HTERT RPE-1 (cell line): ENCODE data around the gene PCK1.

ENCODE experiments used
- in situ Hi-C: fragments of 300-500 bp; cut with MboI; formaldehyde crosslinking; loops from 4 replicates; pipeline ENCODE4 v1.14.3; 2020; ENCODE audit warnings: low sequenced_read_pairs

The PCK1 gene

DNA sequence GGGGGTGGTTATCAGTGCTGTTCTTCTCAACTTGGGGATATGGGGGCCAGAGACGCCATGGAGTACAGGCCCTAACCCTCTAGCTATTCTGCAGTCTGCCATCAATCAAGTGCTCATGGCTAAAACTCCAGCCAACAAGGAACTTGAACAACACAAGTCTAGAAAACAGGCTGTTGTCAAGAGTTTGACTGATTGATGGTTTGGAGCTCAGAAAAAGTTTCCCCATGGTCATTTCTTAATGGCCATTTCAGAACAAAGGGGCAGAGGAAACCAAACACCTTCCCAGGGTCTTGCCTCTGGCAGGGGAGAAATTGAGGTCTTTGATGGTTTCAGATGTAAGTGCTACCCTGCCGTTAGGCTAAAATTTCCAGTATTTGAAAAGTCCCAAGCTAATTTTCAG is 15.1 kb downstream of the PCK1 start:
- in situ Hi-C loops: no loop called here

DNA sequence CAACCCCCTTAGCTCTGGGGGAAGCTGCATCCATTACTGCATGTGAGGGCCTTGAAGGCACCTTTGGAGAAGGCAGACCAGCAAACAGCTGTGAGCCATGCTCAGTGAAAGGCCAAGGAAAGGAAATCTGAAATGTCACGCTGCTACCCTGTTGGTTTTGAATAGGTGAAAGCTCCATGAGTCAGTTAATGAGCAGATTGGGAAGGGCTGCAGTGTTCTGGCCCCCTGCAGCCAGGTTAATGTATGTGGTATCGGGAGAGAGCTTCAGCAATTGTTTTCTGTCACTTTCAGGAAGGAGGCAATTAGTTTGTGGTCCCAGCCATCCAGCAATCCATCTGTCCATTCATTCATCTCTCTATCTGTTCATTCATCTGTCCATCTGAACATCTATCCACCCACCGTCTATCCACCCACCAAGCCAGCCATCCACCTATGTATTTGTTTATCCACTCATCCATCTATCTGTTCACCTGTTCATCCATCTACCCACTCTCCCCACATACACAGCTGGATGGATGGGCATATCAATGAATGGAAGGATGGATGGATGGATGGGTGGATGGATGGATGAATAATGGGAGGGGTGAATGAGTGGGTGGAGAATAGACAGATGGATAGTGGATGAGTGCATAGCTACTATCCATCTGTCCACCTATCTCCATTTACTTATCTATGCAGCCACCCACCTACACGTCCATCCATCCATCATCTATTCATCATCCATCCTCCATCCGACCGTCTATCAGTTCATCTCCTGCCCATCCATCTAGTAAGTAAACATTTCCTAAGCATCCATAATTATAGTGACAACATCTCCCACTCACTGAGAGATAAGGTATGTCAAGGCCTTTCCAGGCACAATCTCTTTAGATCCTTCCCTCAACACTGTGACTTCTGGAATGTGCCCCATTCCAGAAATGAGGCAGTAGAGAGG is 16.0 kb downstream of the PCK1 start:
- in situ Hi-C loops: no loop called here

DNA sequence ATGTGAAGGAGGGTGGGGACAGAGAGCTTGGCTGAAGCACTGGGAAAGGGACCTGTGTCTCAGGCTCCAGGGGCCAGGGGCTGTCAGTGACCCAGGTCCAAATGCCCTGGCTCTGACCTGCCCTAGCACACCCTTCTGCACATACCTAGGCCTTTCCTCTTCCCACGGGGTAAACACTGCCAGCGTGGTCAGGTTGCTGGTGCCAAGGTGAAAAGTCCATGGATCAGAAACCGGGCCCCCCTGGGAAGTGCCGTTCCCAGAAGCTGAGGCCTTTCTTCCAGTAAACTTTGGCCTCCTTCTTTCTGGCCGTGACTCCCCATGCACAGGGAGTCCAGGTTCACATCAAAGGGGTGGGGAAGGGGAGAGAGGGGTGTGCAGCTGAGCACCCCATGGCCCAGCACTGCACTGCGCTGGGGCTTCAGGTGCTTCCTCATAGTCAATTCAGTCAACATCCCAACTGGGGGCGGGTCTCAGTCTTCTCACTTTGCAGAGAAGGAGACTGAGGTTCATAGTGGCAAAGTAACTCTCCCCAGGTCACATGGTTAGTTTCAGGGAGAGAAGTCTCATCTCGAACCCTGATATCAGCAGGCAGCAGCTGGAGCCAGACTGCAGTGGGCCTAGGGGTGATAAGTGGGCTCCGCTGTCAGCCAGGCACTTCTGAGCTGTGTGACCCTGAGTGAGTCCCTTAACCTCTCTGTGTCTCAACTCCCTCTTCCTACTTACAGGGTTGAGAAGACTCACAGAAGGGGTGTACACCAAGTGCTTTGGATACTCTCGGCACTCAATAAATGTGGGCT is 17.0 kb downstream of the PCK1 start:
- in situ Hi-C loops: no loop called here

DNA sequence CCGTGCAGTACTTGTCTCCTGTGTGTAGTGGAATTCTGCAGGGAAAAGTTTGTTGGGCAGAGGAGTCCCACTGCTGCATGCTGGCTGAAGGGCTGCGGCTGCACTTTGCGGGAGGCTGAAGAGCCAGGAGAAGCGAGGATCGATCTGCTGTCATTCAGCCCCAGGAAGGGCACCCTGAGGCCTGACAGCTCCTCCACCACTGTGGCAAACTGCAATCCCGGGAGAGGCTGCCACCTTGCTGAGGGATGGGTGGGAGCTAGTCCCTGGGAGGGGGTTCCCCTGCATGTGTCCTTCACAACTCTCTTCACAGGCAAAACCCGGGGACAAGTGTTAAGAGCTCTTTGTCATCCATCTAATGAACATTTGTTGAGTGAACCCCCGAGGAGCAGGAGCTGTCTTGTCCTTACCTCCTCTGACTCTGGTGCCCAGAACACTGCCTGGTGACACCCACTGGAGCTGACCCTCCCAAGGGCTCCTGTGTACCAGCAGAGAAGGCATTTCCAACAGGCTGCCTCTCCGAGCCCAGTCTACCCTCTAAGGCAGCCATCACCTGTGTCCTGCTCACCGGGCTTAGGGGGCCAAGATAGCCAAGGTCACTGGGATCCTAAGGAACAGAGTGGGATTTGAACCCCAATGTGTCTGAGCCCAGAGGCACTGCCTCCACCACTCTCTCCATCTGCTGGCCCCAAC is 17.7 kb downstream of the PCK1 start:
- in situ Hi-C loops: no loop called here

DNA sequence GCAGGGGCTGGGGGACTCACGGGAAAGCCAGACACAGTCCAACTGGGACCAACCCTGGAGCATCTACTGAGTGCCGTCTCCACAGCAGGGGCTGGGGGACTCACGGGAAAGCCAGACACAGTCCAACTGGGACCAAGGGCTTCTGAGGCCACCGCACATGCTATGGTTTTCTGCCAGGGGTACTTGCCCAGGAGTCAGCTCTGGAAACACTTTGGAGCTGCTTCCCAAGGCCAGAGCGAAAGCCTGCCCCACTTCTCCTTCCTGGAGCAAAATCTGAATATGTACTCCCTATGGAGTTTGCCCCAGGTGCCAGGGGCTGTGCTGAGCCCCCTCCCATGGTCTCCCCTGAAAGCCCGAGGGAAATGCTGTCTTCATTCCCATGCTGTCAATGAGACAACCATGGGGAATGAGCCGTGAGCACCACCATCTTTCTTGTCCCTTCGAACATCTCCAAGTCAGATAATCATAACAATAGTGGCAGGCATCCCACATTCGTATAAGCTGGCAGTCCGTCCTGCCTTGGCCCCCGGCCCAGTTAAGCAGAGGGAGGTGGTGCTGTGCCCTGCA is 18.5 kb downstream of the PCK1 start:
- in situ Hi-C loops: no loop called here

DNA sequence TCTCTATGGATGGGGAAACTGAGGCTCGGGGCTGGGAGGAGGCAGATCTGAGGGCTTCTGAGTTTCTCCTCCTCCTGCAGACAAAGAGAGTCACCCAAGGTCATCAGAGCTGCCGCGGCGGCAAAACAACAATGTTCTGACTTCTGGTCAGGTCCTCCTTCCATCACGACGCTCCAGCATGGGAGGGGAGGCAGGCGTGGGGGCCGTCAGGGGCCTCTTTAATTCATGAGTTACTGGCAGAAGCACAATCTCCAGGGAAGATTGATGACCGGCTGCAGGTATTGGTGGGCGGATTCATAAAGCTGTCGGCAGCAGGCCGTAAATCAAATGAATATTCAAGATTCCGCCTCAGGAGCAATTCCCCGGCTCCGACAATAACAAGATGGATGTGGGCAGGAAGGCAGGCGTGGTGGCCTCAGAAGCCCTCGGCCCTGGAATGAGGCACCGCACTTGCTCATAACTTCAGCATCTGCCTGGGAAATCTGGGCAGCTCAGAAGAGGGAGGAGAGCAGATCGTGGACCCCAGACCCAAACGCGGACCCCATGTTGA is 19.1 kb downstream of the PCK1 start:
- in situ Hi-C loops: no loop called here

DNA sequence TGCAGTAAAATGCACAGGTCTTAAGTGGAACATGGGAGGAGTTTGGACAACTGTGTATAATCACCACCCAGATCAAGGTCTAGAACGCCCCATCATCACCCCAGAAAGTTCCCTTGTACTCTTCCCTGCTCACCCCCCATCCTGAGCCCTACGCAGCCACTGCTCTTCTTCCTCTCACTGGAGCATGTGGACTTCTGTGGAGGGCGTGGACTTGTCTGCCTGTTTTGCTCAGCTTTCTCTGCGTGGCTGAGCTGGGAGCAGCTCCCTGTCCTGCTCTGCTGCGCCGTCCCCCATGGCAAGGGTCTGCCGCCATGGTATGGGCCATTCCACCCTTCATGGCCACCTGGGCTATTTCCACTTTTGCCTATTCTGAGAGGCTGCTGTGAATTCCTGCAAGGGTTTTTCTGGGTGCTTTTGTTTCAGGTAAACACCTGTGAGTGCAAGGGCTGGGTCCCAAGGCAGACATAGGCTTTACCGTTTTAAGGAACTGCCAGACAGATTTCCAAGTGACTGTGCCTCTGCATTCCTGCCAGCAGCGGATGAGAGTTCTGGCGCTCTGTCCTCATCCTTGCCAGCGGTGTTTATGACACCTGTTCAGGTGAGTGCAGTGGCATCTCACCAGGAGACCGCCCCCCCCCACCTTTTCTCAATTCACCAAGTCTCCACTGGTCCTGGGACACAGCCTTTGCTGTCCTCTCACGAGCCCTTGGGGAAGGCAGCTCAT is 19.7 kb downstream of the PCK1 start:
- in situ Hi-C loops: no loop called here

DNA sequence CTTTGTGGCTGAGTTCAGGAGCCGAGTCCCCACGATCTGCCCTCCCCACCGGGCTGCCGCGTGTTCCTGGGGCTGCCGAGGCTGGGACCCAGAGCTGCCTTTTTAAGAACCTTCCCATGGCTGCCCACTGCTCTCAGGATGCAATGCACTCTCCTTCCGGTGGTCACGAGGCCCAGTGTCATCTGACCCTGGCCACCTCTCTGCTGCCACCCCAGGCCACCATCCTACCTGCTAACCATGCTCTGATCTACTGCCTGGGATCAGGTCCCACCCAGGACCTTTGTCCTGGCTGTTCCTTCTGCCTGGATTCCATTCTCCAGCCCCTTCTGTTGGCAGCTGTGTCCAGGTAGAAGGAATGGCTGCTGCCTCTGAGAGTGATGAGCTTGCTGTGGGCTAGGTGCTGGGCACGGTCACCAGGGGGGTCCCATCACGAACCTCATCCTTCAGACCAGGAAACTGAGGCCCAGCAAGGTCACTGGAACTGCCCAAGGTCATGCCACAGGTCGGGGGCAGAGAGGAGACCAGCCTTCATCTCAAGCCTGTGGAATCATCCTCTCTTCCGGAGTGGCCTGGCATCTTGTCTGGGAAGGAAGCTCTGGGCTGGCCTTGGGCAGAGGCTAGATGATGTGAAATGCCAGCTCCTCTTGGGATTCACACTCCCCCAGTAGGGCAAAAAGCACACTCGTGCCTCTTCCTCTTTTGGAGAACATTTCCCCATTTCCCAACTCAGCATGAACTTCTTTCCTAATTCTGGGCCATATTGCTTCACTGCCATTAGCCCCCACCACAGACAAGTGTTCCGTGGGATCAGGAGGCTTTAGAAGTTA is 20.5 kb downstream of the PCK1 start:
- in situ Hi-C loops: no loop called here

DNA sequence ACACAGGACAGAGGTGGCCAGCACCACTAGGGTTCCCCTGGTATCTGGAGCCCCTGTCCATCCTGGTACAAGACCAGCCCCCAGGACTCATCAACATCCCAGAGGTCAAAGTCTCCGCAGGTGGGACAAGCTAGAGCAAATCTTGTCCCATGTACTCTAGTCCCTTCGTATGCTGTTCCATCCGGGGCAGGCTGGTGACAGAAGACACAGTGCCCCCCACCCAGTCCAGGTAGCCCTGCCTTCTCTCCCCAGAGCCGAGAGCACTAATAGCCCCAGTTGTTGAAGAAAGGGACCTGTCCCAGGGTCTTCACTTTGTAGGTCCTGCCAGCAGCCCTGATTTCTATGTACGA is 21.1 kb downstream of the PCK1 start:
- in situ Hi-C loops: no loop called here

DNA sequence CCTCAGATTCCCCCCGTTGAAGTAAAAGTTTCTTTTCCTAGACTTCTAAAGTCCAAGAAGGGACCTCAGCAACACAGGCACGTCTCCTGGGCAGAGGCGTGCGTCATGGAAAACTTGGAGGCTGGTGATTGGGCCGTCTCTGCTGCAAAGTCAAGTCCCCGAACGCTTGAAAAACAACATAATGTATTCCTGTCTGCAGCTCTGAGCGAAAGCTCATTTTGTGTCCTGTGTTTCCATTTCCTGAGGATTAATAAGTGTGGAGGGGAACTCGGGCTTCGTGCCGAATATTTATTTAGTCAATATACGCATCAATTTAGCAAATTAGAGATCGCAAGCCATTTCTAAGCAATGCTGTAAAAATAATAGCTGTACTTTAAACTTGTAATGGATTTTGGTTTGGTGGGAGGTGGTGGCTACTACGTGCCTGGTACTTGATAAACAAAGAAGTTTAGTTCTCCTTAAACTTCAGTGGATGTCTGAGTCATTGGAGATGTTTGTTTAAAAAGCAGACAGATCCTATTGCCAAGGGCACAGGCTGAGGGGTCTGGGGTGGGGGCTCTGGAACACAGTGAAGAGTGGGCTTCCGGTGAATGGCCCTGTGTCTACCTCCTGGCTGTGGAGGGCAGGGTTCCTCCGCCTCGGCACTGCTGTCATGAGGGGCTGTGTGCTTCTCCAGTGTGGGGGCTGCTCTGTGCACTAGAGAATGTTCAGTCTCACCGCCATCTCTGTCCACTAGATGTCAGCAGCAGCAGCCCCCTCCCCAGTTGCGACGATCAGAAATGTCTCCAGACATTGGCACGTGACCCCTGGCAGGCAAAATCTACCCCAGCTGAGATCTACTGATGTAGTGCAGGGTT is 21.8 kb downstream of the PCK1 start:
- in situ Hi-C loops: no loop called here

DNA sequence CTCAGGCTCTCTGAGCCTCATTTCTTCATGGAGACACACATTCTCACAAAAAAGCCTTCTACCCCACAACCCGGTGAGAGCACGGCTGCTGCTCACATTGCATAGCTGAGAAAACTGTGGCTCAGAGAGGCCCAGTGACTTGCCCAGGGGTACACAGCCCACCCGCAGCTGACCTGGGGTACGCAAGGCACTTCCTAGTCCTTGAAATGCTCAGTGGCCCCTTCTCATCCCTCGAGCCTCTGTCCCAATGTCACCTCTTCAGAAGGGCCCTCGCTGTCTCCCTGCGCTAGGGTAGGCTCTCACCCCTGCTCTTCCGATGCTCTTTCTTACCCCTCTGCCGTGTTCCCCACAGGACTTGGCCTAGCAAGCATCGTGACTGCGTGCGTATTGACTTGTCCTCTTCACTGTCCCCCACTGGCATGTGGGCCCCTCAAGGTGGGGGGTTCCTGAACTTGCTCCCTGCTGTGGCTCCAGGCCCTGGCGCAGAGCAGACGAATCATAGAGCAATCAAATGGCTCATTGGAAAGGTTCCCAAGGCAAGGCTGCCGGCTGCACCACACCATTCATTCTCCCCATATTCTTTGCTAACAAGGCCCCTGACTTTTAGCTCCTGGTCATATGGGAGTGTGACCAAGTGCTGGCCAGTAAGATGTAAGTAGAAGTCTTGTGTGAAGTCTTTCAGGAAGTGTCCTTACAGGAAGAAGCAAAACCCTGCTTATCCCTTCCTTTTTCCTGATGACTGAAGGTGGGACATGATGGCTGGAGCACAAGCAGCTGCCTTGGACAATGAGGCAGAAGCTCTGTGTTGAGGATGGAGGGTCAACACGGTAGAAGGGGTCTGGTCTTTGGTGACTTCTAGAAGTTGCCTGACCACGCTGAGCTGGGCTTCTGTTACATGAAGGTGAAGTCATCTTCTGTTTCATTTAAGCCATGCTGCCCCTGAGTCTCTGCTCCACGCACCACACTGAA is 22.7 kb downstream of the PCK1 start:
- in situ Hi-C loops: no loop called here

DNA sequence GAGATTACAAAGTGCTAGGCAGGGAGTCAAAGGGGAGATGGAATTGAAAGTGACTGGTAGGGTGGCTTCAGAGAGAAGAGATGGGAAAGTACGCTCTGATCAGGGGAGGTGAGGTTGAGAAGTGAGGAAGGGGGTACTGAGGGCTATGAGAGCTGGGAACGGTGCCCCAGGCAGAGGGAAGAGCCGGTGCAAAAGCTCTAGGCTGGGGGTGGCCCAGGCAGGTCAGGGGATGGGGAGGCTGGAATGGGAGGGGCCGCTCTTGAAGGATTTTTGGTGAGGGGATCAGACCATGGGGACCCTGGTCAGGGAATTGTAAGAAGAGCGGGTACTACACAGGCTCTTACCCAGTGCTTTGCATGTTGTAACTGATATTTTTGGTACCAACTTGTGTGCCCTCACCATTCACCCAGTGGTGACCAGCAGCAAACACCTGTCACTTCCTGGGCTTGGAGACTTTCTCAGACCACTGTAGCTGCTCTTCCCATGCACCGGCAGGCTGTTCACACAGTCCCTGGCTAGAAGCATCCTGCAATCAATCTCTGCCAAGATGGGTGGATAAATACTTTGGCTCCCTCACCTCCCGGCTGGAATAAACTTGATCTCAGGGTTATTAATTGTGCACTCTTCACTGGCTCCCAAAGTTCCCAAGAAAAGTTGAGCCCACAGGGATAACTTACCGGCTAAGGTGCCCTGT is 24.0 kb downstream of the PCK1 start:
- in situ Hi-C loops: no loop called here

DNA sequence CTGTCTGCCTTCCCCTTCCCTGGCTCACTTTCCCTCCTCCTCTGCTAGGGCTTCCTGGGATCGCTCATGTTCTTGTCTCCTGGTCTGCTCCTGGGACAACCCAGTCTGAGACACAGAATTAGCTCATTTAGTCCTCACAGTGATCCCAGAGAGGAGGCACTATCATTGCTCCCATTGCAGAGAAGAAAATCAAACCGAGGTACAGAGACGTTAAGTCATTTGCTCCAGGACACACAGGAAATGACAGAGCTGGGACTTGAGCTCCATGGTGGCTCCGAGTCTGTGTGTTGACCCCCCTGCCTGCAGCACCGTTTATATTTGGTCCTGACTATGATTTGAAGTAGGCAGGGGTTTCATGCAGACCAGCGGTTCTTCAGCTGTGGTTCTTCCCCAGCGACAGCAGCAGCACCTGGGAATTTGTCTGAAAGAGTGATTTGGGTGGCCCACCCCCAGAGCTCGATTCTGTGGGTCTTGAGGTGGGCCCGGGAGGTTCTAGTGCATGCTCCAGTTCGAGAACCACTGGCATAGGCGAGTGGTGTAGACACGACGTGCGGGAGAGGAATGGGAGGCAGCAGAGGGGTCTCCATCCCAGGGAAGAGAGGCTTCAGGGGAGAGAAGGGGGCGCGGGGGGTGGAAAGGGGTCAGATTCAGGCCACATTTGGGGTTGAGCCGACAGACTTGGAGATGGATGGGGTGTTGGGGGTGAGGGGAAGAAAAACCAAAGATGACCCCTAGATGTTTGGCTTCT is 24.7 kb downstream of the PCK1 start:
- in situ Hi-C loops: no loop called here

DNA sequence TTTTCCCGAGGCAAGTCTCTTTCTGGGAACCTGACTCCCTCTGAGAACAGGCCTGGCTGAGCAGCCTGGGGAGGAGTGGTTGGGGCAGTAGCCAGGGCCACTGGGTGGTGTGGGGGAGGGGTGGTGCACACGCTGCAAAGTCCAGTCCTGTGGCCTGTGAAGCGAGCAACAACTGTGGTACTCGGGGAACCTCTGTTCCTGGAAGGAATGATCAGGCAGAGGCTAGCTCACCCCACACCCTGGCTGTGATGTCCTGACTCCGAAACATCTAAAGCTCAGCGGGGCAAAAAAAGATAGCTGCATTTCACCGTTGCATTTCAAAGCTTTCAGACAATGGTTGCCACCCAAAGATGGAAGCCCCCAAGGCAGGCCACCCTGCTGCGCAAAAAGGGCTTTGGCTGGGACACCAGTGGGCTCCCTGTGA is 25.5 kb downstream of the PCK1 start:
- in situ Hi-C loops: no loop called here

DNA sequence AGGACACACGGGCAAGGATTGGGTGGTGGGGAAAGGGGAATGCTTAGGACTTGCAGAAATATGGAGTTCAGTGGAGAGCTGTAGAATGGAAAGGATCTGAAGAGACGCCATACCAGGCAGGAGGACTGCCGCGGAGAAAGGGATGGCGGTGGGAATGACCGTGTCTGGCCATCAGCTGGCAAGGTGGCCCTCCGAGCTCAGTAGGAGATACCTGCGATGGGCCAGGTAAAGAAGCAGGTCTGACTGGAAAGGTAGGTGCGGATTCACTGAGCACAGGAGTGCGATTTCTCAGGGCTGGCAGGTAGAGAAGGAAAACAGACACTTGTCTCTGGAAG is 26.0 kb downstream of the PCK1 start:
- in situ Hi-C loops: no loop called here

DNA sequence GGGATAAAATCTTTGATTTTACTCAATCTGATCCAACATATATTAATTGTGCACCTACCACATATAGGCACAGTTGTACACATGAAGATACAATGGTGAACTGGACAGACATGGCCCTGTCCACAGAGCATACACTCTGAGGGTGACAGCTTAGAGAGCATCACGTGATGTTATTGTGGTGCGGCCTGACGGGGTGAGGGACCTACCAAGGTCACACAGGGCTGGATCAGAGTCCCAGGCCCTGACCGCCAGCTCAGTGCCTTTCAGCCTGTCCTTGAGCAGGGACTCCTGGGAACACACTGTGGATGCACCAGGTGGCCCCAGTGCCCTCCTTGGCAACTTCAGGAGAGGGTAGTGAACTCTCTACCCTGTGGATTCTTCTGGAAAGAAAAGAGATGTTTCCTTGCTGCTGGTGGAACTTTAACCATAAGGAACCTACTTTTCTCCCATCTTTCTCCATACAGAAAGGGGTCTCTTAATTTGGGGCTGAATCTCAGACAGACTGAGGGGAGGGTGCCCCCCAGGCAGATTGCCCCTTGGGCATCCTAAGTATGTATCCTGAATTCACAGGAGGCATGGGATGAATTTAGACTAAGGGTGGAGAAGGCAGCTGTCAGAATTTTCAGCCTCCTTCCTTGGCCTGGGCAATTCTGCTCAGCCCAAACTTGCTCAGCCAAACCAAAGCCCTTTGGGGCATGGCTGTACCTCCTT is 26.5 kb downstream of the PCK1 start:
- in situ Hi-C loops: no loop called here
